Fibroblast of mammary gland (primary cell): ENCODE measurements around the gene LMAN1L.

Source experiments
- DNase-seq: peaks from one replicate; pipeline ENCODE4 v3.0.0-alpha.2; 2010; ENCODE audit warnings: low read depth
- H3K4me3 ChIP-seq: 2 replicates; pipeline ENCODE4 v1.5.1; 2011; ENCODE audit warnings: low read depth, mild to moderate bottlenecking, low read length, moderate library complexity; ENCODE audit not compliant: control insufficient read depth
- CTCF ChIP-seq: conservative IDR thresholded peaks from 2 replicates; pipeline ENCODE4 v1.5.1; 2011; ENCODE audit warnings: low read depth, low read length, inconsistent platforms; ENCODE audit not compliant: control insufficient read depth, insufficient read depth

LMAN1L gene

DNA sequence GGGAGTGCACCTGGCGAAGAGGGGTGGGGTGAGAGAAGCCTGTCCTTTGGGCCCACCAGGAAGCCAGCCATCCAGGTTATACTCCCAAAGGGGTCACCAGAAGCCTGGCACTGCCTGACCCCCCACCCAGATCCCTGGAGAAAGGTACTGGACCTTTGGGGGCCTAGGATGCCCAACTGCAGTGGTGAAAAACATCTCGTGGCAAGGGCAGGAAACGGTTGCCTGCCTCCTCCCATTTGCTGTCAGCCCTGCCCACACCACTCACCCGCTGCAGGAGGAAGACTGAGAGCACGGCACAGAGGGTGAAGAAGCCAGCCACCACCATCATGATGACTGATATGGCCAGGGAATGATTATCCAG lies 32.6 kb downstream of the LMAN1L start:
- no peak overlapping the region for H3K4me3 ChIP-seq
- no peak for DNase-seq
- TF ChIP-seq CTCF = no peak

DNA sequence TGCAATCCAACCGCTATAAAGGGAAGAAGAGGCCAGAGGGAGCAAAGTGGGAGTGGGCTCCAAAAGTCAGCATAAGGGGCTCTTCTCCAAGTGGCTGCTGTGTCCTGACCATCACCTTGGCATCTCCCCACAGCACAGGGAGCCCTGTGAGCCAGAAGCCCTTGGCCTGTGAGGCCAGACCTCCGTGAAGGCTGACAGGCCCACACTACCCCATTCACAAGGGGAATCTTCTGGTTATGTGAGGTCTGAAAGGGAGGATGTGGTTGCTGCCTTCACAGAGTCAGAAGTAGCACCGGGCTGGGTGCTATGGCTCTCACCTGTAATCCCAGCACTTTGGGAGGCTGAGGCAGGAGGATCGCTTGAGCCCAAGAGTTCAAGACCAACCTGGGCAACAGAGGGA lies 32.9 kb downstream of the LMAN1L start:
- no peak for DNase-seq
- no peak for TF ChIP-seq CTCF
- H3K4me3 ChIP-seq = no peak overlapping the region

DNA sequence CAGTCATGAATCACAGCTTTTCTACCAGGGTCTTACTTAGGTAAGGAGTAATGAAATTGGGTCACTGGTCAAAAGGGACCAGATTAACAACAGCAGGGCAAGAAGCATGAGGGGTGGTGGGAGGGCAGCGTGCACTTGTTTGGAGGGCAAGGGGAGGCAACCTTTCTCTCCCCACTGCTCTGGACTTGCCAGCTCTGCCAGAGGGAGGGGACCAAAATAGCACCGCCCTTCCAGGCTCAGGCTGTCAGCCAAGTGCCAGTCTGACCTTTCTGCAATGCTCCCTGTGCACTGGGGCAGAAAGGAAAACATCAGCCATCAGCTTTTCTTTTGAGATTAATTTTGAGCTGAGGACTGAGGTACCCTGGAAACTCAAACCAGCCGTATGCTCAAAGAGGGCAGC lies 34.8 kb downstream of the LMAN1L start:
- DNase-seq = no peak
- no peak overlapping the region for H3K4me3 ChIP-seq
- TF ChIP-seq CTCF = no peak

DNA sequence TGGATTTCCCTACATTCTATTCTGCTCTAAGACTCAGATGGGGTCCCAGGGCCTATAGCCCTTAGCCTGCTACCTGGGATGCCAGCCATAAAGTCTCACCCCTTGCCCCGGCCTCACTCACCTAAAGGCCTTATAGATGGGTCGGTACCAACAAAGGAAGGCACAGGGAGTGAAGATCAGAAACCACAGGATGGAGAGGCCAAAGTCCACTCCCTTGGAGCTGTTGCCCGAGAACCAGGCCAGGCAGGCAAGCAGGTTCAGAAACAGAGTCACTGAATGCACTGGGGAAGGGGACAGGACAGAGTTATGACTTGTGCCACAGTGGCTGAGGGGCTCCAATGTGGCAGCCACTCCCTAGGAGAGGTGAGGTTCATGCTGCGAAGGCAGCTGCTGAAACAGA lies 37.8 kb downstream of the LMAN1L start:
- no peak for DNase-seq
- no peak overlapping the region for H3K4me3 ChIP-seq
- no peak for TF ChIP-seq CTCF

- H3K4me3 ChIP-seq = no peak overlapping the region
- DNase-seq = no peak
- no peak for TF ChIP-seq CTCF
Measured at GRCh38 chr15:74851960-74852359, 39.3 kb downstream of the LMAN1L start.

DNA sequence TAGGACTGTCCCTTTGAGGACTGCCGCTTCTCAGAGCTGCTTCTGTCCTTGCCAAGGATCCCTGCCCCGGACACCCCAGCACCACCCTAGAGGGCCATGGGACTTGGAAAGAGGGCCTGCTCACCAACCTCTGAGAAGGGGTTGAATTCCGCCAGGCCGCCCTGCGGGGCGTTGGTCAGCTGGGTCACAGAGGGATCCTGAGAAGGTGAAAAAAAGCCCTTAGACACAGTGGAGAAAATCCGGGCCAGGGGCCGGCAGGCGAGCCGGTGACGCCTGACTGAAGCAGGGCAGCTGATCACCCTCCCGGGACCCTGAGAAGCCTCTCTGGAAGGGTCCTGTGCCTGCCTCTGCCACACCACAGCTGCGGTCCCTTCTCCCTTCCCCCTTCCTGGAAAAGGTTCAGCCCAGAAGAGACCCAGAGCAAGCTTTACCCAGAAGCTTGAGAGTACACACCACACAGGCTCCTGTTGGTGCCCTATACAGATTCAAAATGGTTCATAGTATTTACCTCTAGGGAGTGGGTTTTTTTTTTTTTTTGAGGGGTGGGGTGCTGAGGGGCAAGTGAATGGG lies 41.9 kb downstream of the LMAN1L start:
- no peak for TF ChIP-seq CTCF
- DNase-seq = no peak
- no peak overlapping the region for H3K4me3 ChIP-seq

- no peak for TF ChIP-seq CTCF
- no peak overlapping the region for H3K4me3 ChIP-seq
- DNase-seq = no peak
Measured at GRCh38 chr15:74855857-74856256, 43.2 kb downstream of the LMAN1L start.
